H9 (cell line): ENCODE measurements around the gene MN1. TPM values are rescaled to one million over a fixed set of nuclear protein-coding genes. Genes with fewer than 3 reads are reported as not detected.

Experiments used
- DNase-seq: peaks from one replicate; pipeline ENCODE4 v3.0.0-alpha.2; 2017
- H2AFZ ChIP-seq: one replicate; pipeline ENCODE4 v1.6.1; 2013; ENCODE audit warnings: mild to moderate bottlenecking, low read length, control low read depth, moderate library complexity
- H2AK5ac ChIP-seq: 2 replicates; pipeline ENCODE4 v1.6.1; 2013; ENCODE audit warnings: low read length, control low read depth, mixed read lengths; ENCODE audit not compliant: insufficient read length
- H2BK120ac ChIP-seq: one replicate; pipeline ENCODE4 v1.6.1; 2013; ENCODE audit warnings: low read depth, mild to moderate bottlenecking, low read length, control low read depth, inconsistent platforms; ENCODE audit not compliant: poor library complexity, severe bottlenecking
- H2BK12ac ChIP-seq: 2 replicates; pipeline ENCODE4 v1.6.1; 2013; ENCODE audit warnings: low read length, control low read depth, mixed read lengths, low read depth; ENCODE audit not compliant: insufficient read length
- H2BK15ac ChIP-seq: 2 replicates; pipeline ENCODE4 v1.6.1; 2013; ENCODE audit warnings: low read depth, low read length, control low read depth
- H2BK20ac ChIP-seq: one replicate; pipeline ENCODE4 v1.6.1; 2013; ENCODE audit warnings: low read depth, mild to moderate bottlenecking, low read length, control low read depth, inconsistent platforms; ENCODE audit not compliant: poor library complexity, severe bottlenecking
- H2BK5ac ChIP-seq: 2 replicates; pipeline ENCODE4 v1.6.1; 2013; ENCODE audit warnings: low read length, control low read depth, mixed read lengths; ENCODE audit not compliant: insufficient read length
- H3K14ac ChIP-seq: 2 replicates; pipeline ENCODE4 v1.6.1; 2013; ENCODE audit warnings: low read length, control low read depth; ENCODE audit not compliant: insufficient read depth
- H3K18ac ChIP-seq: 2 replicates; pipeline ENCODE4 v1.6.1; 2013; ENCODE audit warnings: low read depth, mild to moderate bottlenecking, mixed read lengths, low read length, control low read depth; ENCODE audit not compliant: insufficient read length
- H3K23ac ChIP-seq: 2 replicates; pipeline ENCODE4 v1.6.1; 2013; ENCODE audit warnings: low read length, control low read depth, mixed read lengths, low read depth; ENCODE audit not compliant: insufficient read length
- H3K23me2 ChIP-seq: 2 replicates; pipeline ENCODE4 v1.6.1; 2013; ENCODE audit warnings: low read depth, mild to moderate bottlenecking, mixed read lengths, low read length, control low read depth; ENCODE audit not compliant: insufficient read length, poor library complexity, severe bottlenecking
- H3K27ac ChIP-seq: 2 replicates; pipeline ENCODE4 v1.5.1; 2013; ENCODE audit warnings: low read length, control low read depth, mixed read lengths, low read depth; ENCODE audit not compliant: insufficient read length
- H3K27me3 ChIP-seq: 2 replicates; pipeline ENCODE4 v1.6.1; 2013; ENCODE audit warnings: low read length, control low read depth, inconsistent platforms; ENCODE audit not compliant: insufficient read depth
- H3K4ac ChIP-seq: 2 replicates; pipeline ENCODE4 v1.6.1; 2013; ENCODE audit warnings: low read depth, mild to moderate bottlenecking, control low read depth, inconsistent platforms, low read length, moderate library complexity
- H3K4me1 ChIP-seq: 2 replicates; pipeline ENCODE4 v1.6.1; 2013; ENCODE audit warnings: low read length, control low read depth, inconsistent platforms; ENCODE audit not compliant: insufficient read depth
- H3K4me2 ChIP-seq: 2 replicates; pipeline ENCODE4 v1.6.1; 2013; ENCODE audit warnings: low read length, control low read depth, mixed read lengths; ENCODE audit not compliant: insufficient read length, insufficient read depth
- H3K56ac ChIP-seq: 2 replicates; pipeline ENCODE4 v1.6.1; 2013; ENCODE audit warnings: low read depth, mild to moderate bottlenecking, mixed read lengths, low read length, control low read depth; ENCODE audit not compliant: insufficient read length
- H3K79me1 ChIP-seq: 2 replicates; pipeline ENCODE4 v1.6.1; 2013; ENCODE audit warnings: low read depth, mild to moderate bottlenecking, moderate library complexity, low read length, control low read depth, inconsistent platforms; ENCODE audit not compliant: insufficient read depth, poor library complexity, severe bottlenecking
- H3K79me2 ChIP-seq: 2 replicates; pipeline ENCODE4 v1.6.1; 2013; ENCODE audit warnings: low read length, control low read depth, inconsistent platforms; ENCODE audit not compliant: insufficient read depth
- H3K9ac ChIP-seq: 2 replicates; pipeline ENCODE4 v1.6.1; 2013; ENCODE audit warnings: low read length, control low read depth, mixed read lengths; ENCODE audit not compliant: insufficient read length; ENCODE audit errors: extremely low read depth
- H3K9me3 ChIP-seq: one replicate; pipeline ENCODE4 v1.6.1; 2013; ENCODE audit warnings: low read depth, low read length, inconsistent platforms; ENCODE audit not compliant: control insufficient read depth
- H3T11ph ChIP-seq: one replicate; pipeline ENCODE4 v1.6.1; 2013; ENCODE audit warnings: mild to moderate bottlenecking, low read length, control low read depth, inconsistent platforms
- H4K20me1 ChIP-seq: one replicate; pipeline ENCODE4 v1.6.1; 2013; ENCODE audit not compliant: control insufficient read depth, insufficient read length, insufficient read depth
- H4K5ac ChIP-seq: 2 replicates; pipeline ENCODE4 v1.6.1; 2013; ENCODE audit warnings: low read depth, mild to moderate bottlenecking, mixed read lengths, low read length, control low read depth; ENCODE audit not compliant: insufficient read length
- H4K8ac ChIP-seq: replicated peaks from 2 replicates; pipeline ENCODE4 v1.6.1; 2013; ENCODE audit warnings: low read length, control low read depth, mixed read lengths, low read depth; ENCODE audit not compliant: insufficient read length
- H4K91ac ChIP-seq: 2 replicates; pipeline ENCODE4 v1.6.1; 2013; ENCODE audit warnings: low read depth, mild to moderate bottlenecking, moderate library complexity, mixed read lengths, low read length, control low read depth; ENCODE audit not compliant: insufficient read length
- H3K27ac Mint-ChIP-seq, 3 experiments: 2 replicates in 2 of 3; 3 replicates in 1 of 3; pipeline ENCODE4 v1.8.0; 2020 to 2021; ENCODE audit warnings: mixed read lengths in 3 of 3, mild to moderate bottlenecking in 1 of 3, moderate library complexity in 1 of 3
- H3K27me3 Mint-ChIP-seq: 2 replicates; pipeline ENCODE4 v1.8.0; 2021; ENCODE audit warnings: low read depth, mild to moderate bottlenecking, moderate library complexity, mixed read lengths
- H3K36me3 Mint-ChIP-seq, 3 experiments: 2 replicates in 2 of 3; 3 replicates in 1 of 3; pipeline ENCODE4 v1.8.0; 2020 to 2021; ENCODE audit warnings: low read depth in 3 of 3, mixed read lengths in 3 of 3; ENCODE audit not compliant: insufficient read depth in 1 of 3
- H3K4me1 Mint-ChIP-seq, 2 experiments: 2 replicates each; pipeline ENCODE4 v1.8.0; 2020; ENCODE audit warnings: mixed read lengths in 2 of 2
- H3K4me3 Mint-ChIP-seq, 2 experiments: 2 replicates in 1 of 2; 3 replicates in 1 of 2; pipeline ENCODE4 v1.8.0; 2020 to 2021; ENCODE audit warnings: mild to moderate bottlenecking in 2 of 2, mixed read lengths in 2 of 2, moderate library complexity in 1 of 2
- H3K9me3 Mint-ChIP-seq, 2 experiments: 2 replicates in 1 of 2; 3 replicates in 1 of 2; pipeline ENCODE4 v1.8.0; 2020; ENCODE audit warnings: mild to moderate bottlenecking in 2 of 2, mixed read lengths in 2 of 2, moderate library complexity in 1 of 2
- WGBS: extraction: QIAGEN DNeasy Blood & Tissue Kit; methylation state at CpG from one replicate; pipeline ENCODE4 v1.1.7; 2013; ENCODE audit warnings: missing lambda C conversion rate, low lambda C conversion rate, mixed read lengths; ENCODE audit not compliant: insufficient read length; ENCODE audit errors: extremely low coverage; 5-methylcytosine and 5-hydroxymethylcytosine counted together
- total RNA-seq: library from RNA; stranded (reverse); gene quantifications from 2 replicates; pipeline ENCODE4 v1.2.1, GENCODE V29; 2021
- TF ChIP-seq, protein P1 (sequence below): fragments of 200-600 bp; sonication (generic); conservative IDR thresholded peaks from 3 replicates; pipeline ENCODE4 v1.8.0; 2021; ENCODE audit warnings: antibody characterized with exemption, mild to moderate bottlenecking

Gene MN1
- total RNA-seq, 1 experiment from 2014 or later = 2.8 TPM

DNA sequence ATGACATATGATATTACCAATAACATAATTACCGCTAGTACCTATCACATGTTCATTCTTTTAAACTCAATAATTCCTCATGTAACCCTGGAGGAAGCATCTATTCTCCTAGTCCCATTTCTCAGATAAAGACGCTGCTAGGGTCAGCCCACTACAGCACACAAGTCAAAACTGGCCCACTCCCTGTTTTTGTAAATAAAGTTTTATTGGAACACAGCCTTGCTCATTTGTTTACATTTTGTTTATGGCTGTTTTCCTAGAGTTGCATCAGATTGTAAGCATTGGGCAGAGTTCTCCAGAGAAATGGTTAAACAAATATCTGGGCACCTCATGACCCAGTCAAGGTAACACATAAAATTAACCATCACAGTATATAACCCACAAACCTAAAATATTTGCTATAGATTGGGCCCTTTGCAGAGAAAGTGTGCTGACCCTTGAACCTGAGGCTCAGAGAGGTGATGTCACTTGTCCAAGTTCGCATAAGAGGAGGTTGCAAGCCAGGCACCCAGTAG lies 36.8 kb downstream of the MN1 start:
- Histone ChIP-seq H3K9me3 (no peaks in the 10 kb centered on the region), H3K27ac (no peak overlapping the region), H2BK15ac (no peak overlapping the region), H2BK5ac (no peak overlapping the region), H4K8ac (no peak overlapping the region), H4K91ac (no peak overlapping the region), H4K20me1 (no peaks in the 10 kb centered on the region), H3K23me2 (no peaks in the 10 kb centered on the region), H2BK120ac (no peak overlapping the region), H3K23ac (no peak overlapping the region), H2AFZ (no peak overlapping the region), H3K4ac (no peak overlapping the region), H4K5ac (no peak overlapping the region), H3K27me3 (no peaks in the 10 kb centered on the region), H3T11ph (no peak overlapping the region), H2BK12ac (no peak overlapping the region), H3K4me2 (no peak overlapping the region), H3K14ac (no peak overlapping the region), H3K4me1 (no peaks in the 10 kb centered on the region), H3K79me1 (no peaks in the 10 kb centered on the region), H2BK20ac (no peak overlapping the region), H3K56ac (no peak overlapping the region), H3K79me2 (0 out of 2 replicates have a peak, but pooled peaks cover 1% of the 10 kb centered on the region), H3K9ac (no peak overlapping the region), H3K18ac (no peak overlapping the region), H2AK5ac (no peak overlapping the region)
- Mint-ChIP-seq H3K4me3 (no peak overlapping the region), H3K36me3 (peaks cover 0 to 8% (median 0%) of the 10 kb centered on the region in 3 experiments; a peak in 3 of 7 replicates), H3K27ac (no peak overlapping the region), H3K27me3 (peaks cover 2% of the 10 kb centered on the region; the same call in 1 of the 2 replicates), H3K4me1 (peaks cover 12 to 37% of the 10 kb centered on the region in 2 experiments), H3K9me3 (no peaks in the 10 kb centered on the region)
- WGBS = no CpG with 5 or more reads among the region's 3 CpGs
- DNase-seq = no peak
- TF ChIP-seq, protein P1, sequence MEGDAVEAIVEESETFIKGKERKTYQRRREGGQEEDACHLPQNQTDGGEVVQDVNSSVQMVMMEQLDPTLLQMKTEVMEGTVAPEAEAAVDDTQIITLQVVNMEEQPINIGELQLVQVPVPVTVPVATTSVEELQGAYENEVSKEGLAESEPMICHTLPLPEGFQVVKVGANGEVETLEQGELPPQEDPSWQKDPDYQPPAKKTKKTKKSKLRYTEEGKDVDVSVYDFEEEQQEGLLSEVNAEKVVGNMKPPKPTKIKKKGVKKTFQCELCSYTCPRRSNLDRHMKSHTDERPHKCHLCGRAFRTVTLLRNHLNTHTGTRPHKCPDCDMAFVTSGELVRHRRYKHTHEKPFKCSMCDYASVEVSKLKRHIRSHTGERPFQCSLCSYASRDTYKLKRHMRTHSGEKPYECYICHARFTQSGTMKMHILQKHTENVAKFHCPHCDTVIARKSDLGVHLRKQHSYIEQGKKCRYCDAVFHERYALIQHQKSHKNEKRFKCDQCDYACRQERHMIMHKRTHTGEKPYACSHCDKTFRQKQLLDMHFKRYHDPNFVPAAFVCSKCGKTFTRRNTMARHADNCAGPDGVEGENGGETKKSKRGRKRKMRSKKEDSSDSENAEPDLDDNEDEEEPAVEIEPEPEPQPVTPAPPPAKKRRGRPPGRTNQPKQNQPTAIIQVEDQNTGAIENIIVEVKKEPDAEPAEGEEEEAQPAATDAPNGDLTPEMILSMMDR = no peak
